HepG2 (cell line): ENCODE measurements around the gene CHID1. TPM values are rescaled to one million over a fixed set of nuclear protein-coding genes. Genes with fewer than 3 reads are reported as not detected.

Experiments
- BRCA1 ChIP-seq: sonication (generic); formaldehyde crosslinking; IDR thresholded peaks from 2 replicates; pipeline ENCODE4 v1.4.0; 2020; ENCODE audit warnings: missing genetic modification reagents
- CHD2 ChIP-seq: IDR thresholded peaks from 2 replicates; pipeline ENCODE4 v1.6.1; 2011; ENCODE audit warnings: low read depth, low read length, improper control_type of control experiment
- FOXA3 ChIP-seq: IDR thresholded peaks from 2 replicates; pipeline ENCODE4 v1.6.1; 2016; ENCODE audit warnings: missing genetic modification reagents, missing compliant biosample characterization
- HDAC2 ChIP-seq: sonication (generic); formaldehyde crosslinking; IDR thresholded peaks from 2 replicates; pipeline ENCODE4 v1.4.0; 2020; ENCODE audit warnings: missing genetic modification reagents
- HNF4A ChIP-seq: sonication (generic); formaldehyde crosslinking; IDR thresholded peaks from 2 replicates; pipeline ENCODE4 v1.4.0; 2020; ENCODE audit warnings: missing genetic modification reagents
- KDM1A ChIP-seq: IDR thresholded peaks from 2 replicates; pipeline ENCODE4 v1.6.1; 2016; ENCODE audit warnings: missing compliant biosample characterization
- KDM4B ChIP-seq: sonication (generic); formaldehyde crosslinking; IDR thresholded peaks from 2 replicates; pipeline ENCODE4 v1.4.0; 2020; ENCODE audit warnings: missing genetic modification reagents
- NBN ChIP-seq: fragments of 450-650 bp; conservative IDR thresholded peaks from 2 replicates; pipeline ENCODE4 v1.6.1; 2017
- NCOA2 ChIP-seq: sonication (generic); formaldehyde crosslinking; IDR thresholded peaks from 2 replicates; pipeline ENCODE4 v1.8.0; 2022; ENCODE audit warnings: inconsistent platforms
- NFIB ChIP-seq: sonication (generic); formaldehyde crosslinking; IDR thresholded peaks from 2 replicates; pipeline ENCODE4 v1.9.0; 2021; ENCODE audit warnings: missing genetic modification reagents, mild to moderate bottlenecking, borderline replicate concordance
- SETDB1 ChIP-seq: sonication (generic); formaldehyde crosslinking; IDR thresholded peaks from 2 replicates; pipeline ENCODE4 v1.5.1; 2020; ENCODE audit warnings: missing genetic modification reagents, mild to moderate bottlenecking, borderline replicate concordance
- SNAPC2 ChIP-seq: sonication (generic); formaldehyde crosslinking; IDR thresholded peaks from 2 replicates; pipeline ENCODE4 v1.8.1; 2022; ENCODE audit warnings: mild to moderate bottlenecking, missing genetic modification reagents
- ZNF136 ChIP-seq: sonication (generic); formaldehyde crosslinking; IDR thresholded peaks from 2 replicates; pipeline ENCODE4 v1.8.1; 2022; ENCODE audit warnings: low read depth, mild to moderate bottlenecking, moderate library complexity, missing genetic modification reagents
- ZNF430 ChIP-seq: sonication (generic); formaldehyde crosslinking; IDR thresholded peaks from 2 replicates; pipeline ENCODE4 v1.9.0; 2021; ENCODE audit warnings: mild to moderate bottlenecking, missing genetic modification reagents
- ZNF446 ChIP-seq: sonication (generic); formaldehyde crosslinking; IDR thresholded peaks from 2 replicates; pipeline ENCODE4 v1.5.0; 2020; ENCODE audit warnings: mild to moderate bottlenecking, missing genetic modification reagents
- ZNF589 ChIP-seq: sonication (generic); formaldehyde crosslinking; conservative IDR thresholded peaks from 2 replicates; pipeline ENCODE4 v1.8.0; 2022; ENCODE audit warnings: mild to moderate bottlenecking, moderate library complexity, missing genetic modification reagents
- ZNF878 ChIP-seq: sonication (generic); formaldehyde crosslinking; IDR thresholded peaks from 2 replicates; pipeline ENCODE4 v1.8.1; 2023; ENCODE audit warnings: mild to moderate bottlenecking, missing genetic modification reagents, moderate library complexity
- polyA plus RNA-seq, 8 experiments: library from polyadenylated mRNA; depleted of rRNA in 3 of 8; stranded (reverse) in 7 of 8; unstranded in 1 of 8; fragments of >200 nt; fragmentation: Illumina TruSeq in 4 of 8; extraction: Trizol in 4 of 8; gene quantifications; 2 replicates each; pipeline versions ENCODE4 v1.2.1 to v1.2.3, GENCODE V29; 2011 to 2016; ENCODE audit warnings: low read depth in 4 of 8, missing spikeins in 1 of 8, mixed read lengths in 1 of 8; ENCODE audit not compliant: insufficient read depth in 1 of 8
- total RNA-seq, 5 experiments: library from RNA; depleted of rRNA; stranded (reverse); fragments of >200 nt; fragmentation: Illumina TruSeq; extraction: Trizol; gene quantifications; 2 replicates each; pipeline ENCODE4 v1.2.3, GENCODE V29; 2016; ENCODE audit warnings: low read depth in 1 of 5
- TF ChIP-seq, protein P1 (sequence below): sonication (generic); formaldehyde crosslinking; conservative IDR thresholded peaks from 2 replicates; pipeline ENCODE4 v1.5.0; 2020; ENCODE audit warnings: missing genetic modification reagents
- TF ChIP-seq, protein P2 (sequence below): sonication (generic); formaldehyde crosslinking; IDR thresholded peaks from 2 replicates; pipeline ENCODE4 v1.9.0; 2021; ENCODE audit warnings: mild to moderate bottlenecking, missing genetic modification reagents
- TF ChIP-seq, protein P3 (sequence below): sonication (generic); formaldehyde crosslinking; IDR thresholded peaks from 2 replicates; pipeline ENCODE4 v1.4.0; 2020; ENCODE audit warnings: missing genetic modification reagents
- TF ChIP-seq, protein P4 (sequence below): IDR thresholded peaks from 2 replicates; pipeline ENCODE4 v1.6.1; 2016; ENCODE audit warnings: control low read depth

CHID1 gene
- total and polyA plus RNA-seq, 2 of the 13 experiments (the other 11 are each of a cell fraction or from before 2014, with no cell fraction given): 65.1 to 93.6 TPM

DNA sequence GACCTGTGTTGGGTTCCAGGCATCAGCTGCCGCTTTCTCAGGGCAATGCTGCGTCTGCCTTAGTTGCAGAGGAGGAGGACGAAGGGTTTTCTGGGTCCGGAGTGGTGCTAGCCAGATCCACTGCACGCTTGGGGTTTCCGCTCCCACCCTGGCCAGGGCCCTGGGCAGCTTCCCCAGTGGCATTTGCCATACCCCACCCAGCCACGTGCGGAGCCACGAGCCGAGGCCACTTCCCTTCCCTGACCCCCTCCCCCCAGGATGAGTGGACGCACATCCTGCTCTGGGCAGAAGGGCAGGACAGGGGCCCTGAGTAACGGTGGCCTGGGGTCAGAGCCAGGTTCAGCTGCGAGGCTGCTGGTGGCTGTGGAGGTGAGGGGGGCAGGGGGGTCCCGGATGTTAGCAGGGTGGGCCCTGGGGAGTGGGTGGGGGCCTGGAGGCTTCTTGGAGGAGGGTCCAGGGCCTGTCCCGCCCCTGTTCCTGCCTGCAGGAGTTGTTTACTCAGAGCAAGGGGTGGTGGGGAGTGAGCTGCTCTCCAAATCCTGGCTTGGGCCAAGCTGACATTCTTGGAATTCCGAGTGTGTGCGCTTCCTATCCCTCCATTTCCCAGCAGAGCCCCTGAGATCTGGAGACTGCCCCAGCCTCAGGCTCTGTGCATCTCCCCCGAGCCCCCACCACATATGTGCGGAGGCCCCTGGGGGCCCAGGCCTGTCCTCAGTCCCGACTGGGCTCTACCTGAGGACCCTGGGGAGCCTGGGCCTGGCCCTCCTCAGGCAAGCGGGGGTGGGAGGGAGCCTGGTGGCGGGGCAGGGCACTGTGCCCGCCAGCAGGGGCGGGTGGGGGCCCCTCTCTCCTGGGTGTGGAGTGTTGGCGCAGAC is 66.6 kb downstream of the CHID1 start (continued):
- TF ChIP-seq, protein P1, sequence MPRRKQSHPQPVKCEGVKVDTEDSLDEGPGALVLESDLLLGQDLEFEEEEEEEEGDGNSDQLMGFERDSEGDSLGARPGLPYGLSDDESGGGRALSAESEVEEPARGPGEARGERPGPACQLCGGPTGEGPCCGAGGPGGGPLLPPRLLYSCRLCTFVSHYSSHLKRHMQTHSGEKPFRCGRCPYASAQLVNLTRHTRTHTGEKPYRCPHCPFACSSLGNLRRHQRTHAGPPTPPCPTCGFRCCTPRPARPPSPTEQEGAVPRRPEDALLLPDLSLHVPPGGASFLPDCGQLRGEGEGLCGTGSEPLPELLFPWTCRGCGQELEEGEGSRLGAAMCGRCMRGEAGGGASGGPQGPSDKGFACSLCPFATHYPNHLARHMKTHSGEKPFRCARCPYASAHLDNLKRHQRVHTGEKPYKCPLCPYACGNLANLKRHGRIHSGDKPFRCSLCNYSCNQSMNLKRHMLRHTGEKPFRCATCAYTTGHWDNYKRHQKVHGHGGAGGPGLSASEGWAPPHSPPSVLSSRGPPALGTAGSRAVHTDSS (CRISPR knock-in tag): no peak
- TF ChIP-seq NBN: no peak
- peak; percentile 31; the same call in 1 of the 2 replicates for TF ChIP-seq ZNF430 (CRISPR knock-in tag)
- no peak for TF ChIP-seq SETDB1
- no peak for TF ChIP-seq CHD2
- peak; percentile 52; the same call in 1 of the 2 replicates for TF ChIP-seq NCOA2 (CRISPR knock-in tag)
- TF ChIP-seq HNF4A: 0 out of 2 replicates have a peak, but pooled peaks have one; percentile 8
- TF ChIP-seq HDAC2 (CRISPR knock-in tag): peak; percentile 88
- TF ChIP-seq, protein P2, sequence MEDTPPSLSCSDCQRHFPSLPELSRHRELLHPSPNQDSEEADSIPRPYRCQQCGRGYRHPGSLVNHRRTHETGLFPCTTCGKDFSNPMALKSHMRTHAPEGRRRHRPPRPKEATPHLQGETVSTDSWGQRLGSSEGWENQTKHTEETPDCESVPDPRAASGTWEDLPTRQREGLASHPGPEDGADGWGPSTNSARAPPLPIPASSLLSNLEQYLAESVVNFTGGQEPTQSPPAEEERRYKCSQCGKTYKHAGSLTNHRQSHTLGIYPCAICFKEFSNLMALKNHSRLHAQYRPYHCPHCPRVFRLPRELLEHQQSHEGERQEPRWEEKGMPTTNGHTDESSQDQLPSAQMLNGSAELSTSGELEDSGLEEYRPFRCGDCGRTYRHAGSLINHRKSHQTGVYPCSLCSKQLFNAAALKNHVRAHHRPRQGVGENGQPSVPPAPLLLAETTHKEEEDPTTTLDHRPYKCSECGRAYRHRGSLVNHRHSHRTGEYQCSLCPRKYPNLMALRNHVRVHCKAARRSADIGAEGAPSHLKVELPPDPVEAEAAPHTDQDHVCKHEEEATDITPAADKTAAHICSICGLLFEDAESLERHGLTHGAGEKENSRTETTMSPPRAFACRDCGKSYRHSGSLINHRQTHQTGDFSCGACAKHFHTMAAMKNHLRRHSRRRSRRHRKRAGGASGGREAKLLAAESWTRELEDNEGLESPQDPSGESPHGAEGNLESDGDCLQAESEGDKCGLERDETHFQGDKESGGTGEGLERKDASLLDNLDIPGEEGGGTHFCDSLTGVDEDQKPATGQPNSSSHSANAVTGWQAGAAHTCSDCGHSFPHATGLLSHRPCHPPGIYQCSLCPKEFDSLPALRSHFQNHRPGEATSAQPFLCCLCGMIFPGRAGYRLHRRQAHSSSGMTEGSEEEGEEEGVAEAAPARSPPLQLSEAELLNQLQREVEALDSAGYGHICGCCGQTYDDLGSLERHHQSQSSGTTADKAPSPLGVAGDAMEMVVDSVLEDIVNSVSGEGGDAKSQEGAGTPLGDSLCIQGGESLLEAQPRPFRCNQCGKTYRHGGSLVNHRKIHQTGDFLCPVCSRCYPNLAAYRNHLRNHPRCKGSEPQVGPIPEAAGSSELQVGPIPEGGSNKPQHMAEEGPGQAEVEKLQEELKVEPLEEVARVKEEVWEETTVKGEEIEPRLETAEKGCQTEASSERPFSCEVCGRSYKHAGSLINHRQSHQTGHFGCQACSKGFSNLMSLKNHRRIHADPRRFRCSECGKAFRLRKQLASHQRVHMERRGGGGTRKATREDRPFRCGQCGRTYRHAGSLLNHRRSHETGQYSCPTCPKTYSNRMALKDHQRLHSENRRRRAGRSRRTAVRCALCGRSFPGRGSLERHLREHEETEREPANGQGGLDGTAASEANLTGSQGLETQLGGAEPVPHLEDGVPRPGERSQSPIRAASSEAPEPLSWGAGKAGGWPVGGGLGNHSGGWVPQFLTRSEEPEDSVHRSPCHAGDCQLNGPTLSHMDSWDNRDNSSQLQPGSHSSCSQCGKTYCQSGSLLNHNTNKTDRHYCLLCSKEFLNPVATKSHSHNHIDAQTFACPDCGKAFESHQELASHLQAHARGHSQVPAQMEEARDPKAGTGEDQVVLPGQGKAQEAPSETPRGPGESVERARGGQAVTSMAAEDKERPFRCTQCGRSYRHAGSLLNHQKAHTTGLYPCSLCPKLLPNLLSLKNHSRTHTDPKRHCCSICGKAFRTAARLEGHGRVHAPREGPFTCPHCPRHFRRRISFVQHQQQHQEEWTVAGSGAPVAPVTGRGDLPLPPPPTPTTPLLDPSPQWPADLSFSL (CRISPR knock-in tag): no peak
- TF ChIP-seq, protein P3, sequence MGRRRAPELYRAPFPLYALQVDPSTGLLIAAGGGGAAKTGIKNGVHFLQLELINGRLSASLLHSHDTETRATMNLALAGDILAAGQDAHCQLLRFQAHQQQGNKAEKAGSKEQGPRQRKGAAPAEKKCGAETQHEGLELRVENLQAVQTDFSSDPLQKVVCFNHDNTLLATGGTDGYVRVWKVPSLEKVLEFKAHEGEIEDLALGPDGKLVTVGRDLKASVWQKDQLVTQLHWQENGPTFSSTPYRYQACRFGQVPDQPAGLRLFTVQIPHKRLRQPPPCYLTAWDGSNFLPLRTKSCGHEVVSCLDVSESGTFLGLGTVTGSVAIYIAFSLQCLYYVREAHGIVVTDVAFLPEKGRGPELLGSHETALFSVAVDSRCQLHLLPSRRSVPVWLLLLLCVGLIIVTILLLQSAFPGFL (CRISPR knock-in tag): no peak
- TF ChIP-seq ZNF589: peak; percentile 78; the same call in 1 of the 2 replicates
- no peak for TF ChIP-seq NFIB (CRISPR knock-in tag)
- TF ChIP-seq KDM1A: 0 out of 2 replicates have a peak, but pooled peaks have one; percentile 51
- no peak for TF ChIP-seq KDM4B (CRISPR knock-in tag)
- TF ChIP-seq BRCA1: no peak
- no peak; the same call in 1 of the 2 replicates for TF ChIP-seq SNAPC2 (CRISPR knock-in tag)
- TF ChIP-seq, protein P4, sequence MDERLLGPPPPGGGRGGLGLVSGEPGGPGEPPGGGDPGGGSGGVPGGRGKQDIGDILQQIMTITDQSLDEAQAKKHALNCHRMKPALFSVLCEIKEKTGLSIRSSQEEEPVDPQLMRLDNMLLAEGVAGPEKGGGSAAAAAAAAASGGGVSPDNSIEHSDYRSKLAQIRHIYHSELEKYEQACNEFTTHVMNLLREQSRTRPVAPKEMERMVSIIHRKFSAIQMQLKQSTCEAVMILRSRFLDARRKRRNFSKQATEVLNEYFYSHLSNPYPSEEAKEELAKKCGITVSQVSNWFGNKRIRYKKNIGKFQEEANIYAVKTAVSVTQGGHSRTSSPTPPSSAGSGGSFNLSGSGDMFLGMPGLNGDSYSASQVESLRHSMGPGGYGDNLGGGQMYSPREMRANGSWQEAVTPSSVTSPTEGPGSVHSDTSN (CRISPR knock-in tag): no peak
- peak; percentile 73; the same call in 1 of the 2 replicates for TF ChIP-seq FOXA3 (CRISPR knock-in tag)
- no peak for TF ChIP-seq ZNF136
- TF ChIP-seq ZNF878 (CRISPR knock-in tag): no peak
- TF ChIP-seq ZNF446 (CRISPR knock-in tag): no peak
